Nephron (organoid): Measurements from ENCODE around the gene AHSG.

Experiments used
- H3K27ac Mint-ChIP-seq, 3 experiments: 2 replicates each; pipeline ENCODE4 v1.8.0; 2020; ENCODE audit warnings: mixed read lengths in 3 of 3, mild to moderate bottlenecking in 2 of 3, moderate library complexity in 1 of 3
- H3K27me3 Mint-ChIP-seq: 2 replicates; pipeline ENCODE4 v1.8.0; 2021; ENCODE audit warnings: low read depth, mild to moderate bottlenecking, moderate library complexity, mixed read lengths
- H3K36me3 Mint-ChIP-seq: 2 replicates; pipeline ENCODE4 v1.8.0; 2020; ENCODE audit warnings: low read depth, mixed read lengths
- H3K4me1 Mint-ChIP-seq: 2 replicates; pipeline ENCODE4 v1.8.0; 2020; ENCODE audit warnings: mixed read lengths
- H3K4me3 Mint-ChIP-seq, 3 experiments: 2 replicates each; pipeline ENCODE4 v1.8.0; 2020; ENCODE audit warnings: mild to moderate bottlenecking in 3 of 3, mixed read lengths in 3 of 3, moderate library complexity in 2 of 3
- H3K9me3 Mint-ChIP-seq: 2 replicates; pipeline ENCODE4 v1.8.0; 2020; ENCODE audit warnings: mixed read lengths
- TF ChIP-seq, protein P1 (sequence below), 3 experiments: fragments of 200-600 bp; sonication (generic); IDR thresholded peaks; one replicate each; pipeline ENCODE4 v1.5.0; 2021; ENCODE audit warnings: antibody characterized with exemption in 3 of 3; ENCODE audit not compliant: unreplicated experiment in 3 of 3

Gene AHSG

DNA sequence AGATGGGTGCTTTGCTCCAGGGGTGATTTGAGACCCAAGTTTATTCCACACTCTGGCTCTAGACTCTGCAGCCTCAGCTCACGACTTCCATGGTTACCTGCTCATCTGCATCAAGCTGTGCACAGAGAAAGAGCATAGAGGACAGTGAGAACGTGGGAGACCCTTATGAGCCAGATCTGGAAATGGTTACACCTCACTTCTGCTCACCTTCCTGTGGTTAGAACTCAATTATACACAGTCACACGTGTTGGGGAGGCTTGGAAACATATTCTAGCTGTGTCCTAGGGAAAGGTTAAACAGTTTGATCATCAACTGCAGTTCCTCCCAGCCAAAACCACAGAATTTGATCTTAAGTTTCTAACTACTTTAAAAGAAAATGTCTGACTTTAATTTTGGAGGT, 29.2 kb downstream of the AHSG start:
- Mint-ChIP-seq H3K36me3 (no peaks in the 10 kb centered on the region), H3K4me1 (no peaks in the 10 kb centered on the region), H3K4me3 (no peak overlapping the region), H3K9me3 (no peaks in the 10 kb centered on the region), H3K27me3 (peaks cover 39% of the 10 kb centered on the region), H3K27ac (no peak overlapping the region)
- TF ChIP-seq, protein P1, sequence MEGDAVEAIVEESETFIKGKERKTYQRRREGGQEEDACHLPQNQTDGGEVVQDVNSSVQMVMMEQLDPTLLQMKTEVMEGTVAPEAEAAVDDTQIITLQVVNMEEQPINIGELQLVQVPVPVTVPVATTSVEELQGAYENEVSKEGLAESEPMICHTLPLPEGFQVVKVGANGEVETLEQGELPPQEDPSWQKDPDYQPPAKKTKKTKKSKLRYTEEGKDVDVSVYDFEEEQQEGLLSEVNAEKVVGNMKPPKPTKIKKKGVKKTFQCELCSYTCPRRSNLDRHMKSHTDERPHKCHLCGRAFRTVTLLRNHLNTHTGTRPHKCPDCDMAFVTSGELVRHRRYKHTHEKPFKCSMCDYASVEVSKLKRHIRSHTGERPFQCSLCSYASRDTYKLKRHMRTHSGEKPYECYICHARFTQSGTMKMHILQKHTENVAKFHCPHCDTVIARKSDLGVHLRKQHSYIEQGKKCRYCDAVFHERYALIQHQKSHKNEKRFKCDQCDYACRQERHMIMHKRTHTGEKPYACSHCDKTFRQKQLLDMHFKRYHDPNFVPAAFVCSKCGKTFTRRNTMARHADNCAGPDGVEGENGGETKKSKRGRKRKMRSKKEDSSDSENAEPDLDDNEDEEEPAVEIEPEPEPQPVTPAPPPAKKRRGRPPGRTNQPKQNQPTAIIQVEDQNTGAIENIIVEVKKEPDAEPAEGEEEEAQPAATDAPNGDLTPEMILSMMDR (IDR thresholded peaks at IDR 0.05; ENCODE audit: unreplicated experiment in 3 of 3): no peak

DNA sequence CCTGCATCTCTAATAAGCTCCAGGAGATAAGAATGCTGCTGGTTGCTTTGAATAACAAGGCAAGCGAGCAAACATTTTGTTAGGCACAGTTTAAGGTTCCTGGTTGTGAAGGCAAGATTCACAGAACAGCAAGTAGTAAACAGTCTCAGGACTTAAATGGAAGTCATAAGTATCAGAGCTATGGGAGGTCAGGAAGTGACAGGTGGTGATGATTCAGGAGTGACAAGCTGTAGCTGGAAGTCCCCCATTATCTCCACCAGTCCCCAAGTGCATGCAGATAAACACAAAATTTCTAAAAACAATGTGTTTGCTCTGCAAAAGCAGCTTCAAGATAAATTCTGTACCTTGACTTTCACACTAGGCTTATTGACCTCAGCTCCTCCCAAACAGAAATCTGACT, 30.6 kb downstream of the AHSG start:
- TF ChIP-seq, protein P1 (IDR thresholded peaks at IDR 0.05; ENCODE audit: unreplicated experiment in 3 of 3): no peak
- H3K4me3 Mint-ChIP-seq: no peak overlapping the region
- no peaks in the 10 kb centered on the region for H3K4me1 Mint-ChIP-seq
- no peaks in the 10 kb centered on the region for H3K9me3 Mint-ChIP-seq
- H3K27ac Mint-ChIP-seq: no peak overlapping the region
- H3K36me3 Mint-ChIP-seq: no peaks in the 10 kb centered on the region
- peaks cover 35% of the 10 kb centered on the region for H3K27me3 Mint-ChIP-seq

DNA sequence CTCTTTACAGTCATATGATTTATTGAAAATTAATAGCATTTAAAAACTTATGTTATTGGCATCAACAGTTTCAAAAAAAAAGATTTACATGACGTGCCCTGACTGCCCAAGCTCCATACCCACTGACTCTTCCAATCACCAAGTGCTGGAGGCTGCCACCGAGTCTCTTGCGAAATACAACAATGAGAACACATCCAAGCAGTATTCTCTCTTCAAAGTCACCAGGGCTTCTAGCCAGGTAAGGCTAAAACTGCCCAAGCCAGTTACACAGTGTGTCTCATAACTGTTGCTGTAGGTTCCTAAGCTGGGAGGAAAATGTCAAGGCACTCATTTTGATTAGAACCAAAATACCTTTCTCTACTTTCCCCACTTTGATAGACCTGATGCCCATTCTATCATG, 31.8 kb downstream of the AHSG start:
- TF ChIP-seq, protein P1 (IDR thresholded peaks at IDR 0.05; ENCODE audit: unreplicated experiment in 3 of 3): no peak
- Mint-ChIP-seq H3K4me3 (no peak overlapping the region), H3K4me1 (no peaks in the 10 kb centered on the region), H3K36me3 (no peaks in the 10 kb centered on the region), H3K9me3 (no peaks in the 10 kb centered on the region), H3K27ac (no peak overlapping the region), H3K27me3 (peaks cover 32% of the 10 kb centered on the region)

DNA sequence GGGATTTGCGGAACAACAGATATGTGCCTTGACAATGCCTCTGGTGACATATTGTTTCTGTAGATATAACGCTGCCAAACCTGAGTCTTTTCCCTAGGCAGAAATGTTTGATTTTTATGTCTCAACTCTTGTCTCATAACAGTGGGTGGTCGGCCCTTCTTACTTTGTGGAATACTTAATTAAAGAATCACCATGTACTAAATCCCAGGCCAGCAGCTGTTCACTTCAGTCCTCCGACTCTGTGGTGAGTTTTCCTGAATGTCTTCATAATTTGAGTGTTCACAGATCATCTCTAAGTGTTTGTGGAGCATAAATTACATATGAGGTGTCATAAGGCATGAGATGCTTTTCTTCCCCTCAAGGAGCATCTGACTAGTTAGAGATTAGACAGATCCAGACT, 33.2 kb downstream of the AHSG start:
- no peaks in the 10 kb centered on the region for H3K4me1 Mint-ChIP-seq
- H3K27me3 Mint-ChIP-seq: peaks cover 21% of the 10 kb centered on the region
- no peaks in the 10 kb centered on the region for H3K9me3 Mint-ChIP-seq
- H3K36me3 Mint-ChIP-seq: no peaks in the 10 kb centered on the region
- no peak overlapping the region for H3K27ac Mint-ChIP-seq
- H3K4me3 Mint-ChIP-seq: no peak overlapping the region
- TF ChIP-seq, protein P1 (IDR thresholded peaks at IDR 0.05; ENCODE audit: unreplicated experiment in 3 of 3): no peak

DNA sequence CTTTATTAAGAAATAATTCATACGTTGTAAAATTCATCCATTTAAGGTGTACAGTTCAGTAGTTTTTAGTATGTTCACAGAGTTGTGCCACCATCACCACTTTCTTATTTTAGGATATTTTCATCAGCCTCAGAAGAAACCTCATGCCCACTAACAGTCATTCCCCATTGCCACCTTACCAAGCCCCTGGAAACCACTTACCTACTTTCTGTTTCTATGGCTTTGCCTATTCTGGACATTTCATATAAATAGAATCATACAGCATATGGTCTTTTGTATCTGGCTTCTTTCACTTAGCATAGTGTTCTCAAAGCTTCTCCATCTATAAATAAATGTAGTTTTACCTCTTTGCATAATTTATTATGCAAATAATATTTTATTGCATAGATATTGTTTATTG, 34.0 kb downstream of the AHSG start:
- Mint-ChIP-seq H3K4me1 (no peaks in the 10 kb centered on the region), H3K27me3 (peaks cover 17% of the 10 kb centered on the region), H3K4me3 (no peak overlapping the region), H3K27ac (no peak overlapping the region), H3K36me3 (no peaks in the 10 kb centered on the region), H3K9me3 (no peaks in the 10 kb centered on the region)
- TF ChIP-seq, protein P1 (IDR thresholded peaks at IDR 0.05; ENCODE audit: unreplicated experiment in 3 of 3): no peak

DNA sequence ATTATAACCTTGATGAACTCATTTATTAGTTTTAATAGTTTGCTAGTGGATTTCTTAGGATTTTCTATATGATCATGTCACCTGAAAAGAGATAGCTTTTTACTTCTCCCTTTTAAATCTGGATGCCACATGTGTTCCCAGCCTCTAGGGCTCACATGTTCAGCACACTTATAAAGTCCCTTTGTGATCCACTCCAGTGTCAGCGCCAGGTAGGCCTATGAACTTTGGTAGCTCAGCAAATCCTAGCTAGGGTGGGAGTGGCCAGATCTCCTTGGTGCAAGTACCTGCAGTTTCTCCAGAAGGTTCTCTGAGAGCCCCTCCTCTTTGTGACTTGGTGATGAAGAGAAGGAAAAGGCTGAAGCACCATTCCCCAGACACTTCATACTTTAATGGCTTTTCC, 36.0 kb downstream of the AHSG start:
- Mint-ChIP-seq H3K27ac (no peak overlapping the region), H3K9me3 (no peaks in the 10 kb centered on the region), H3K27me3 (peaks cover 8% of the 10 kb centered on the region), H3K4me1 (no peaks in the 10 kb centered on the region), H3K4me3 (no peak overlapping the region), H3K36me3 (no peaks in the 10 kb centered on the region)
- TF ChIP-seq, protein P1 (IDR thresholded peaks at IDR 0.05; ENCODE audit: unreplicated experiment in 3 of 3): no peak
